22Rv1 (cell line): ENCODE data around the gene HOXD9.

Source experiments
- H3K27ac ChIP-seq: fragments of 450-650 bp; 2 replicates; pipeline ENCODE4 v1.5.1; 2017
- ZFX ChIP-seq: fragments of 450-650 bp; IDR thresholded peaks from 2 replicates; pipeline ENCODE4 v1.6.1; 2017; ENCODE audit warnings: antibody characterized with exemption, borderline replicate concordance
- TF ChIP-seq, protein P1 (sequence below): fragments of 450-650 bp; IDR thresholded peaks from 2 replicates; pipeline ENCODE4 v1.5.1; 2017; ENCODE audit warnings: mild to moderate bottlenecking

HOXD9 gene

DNA sequence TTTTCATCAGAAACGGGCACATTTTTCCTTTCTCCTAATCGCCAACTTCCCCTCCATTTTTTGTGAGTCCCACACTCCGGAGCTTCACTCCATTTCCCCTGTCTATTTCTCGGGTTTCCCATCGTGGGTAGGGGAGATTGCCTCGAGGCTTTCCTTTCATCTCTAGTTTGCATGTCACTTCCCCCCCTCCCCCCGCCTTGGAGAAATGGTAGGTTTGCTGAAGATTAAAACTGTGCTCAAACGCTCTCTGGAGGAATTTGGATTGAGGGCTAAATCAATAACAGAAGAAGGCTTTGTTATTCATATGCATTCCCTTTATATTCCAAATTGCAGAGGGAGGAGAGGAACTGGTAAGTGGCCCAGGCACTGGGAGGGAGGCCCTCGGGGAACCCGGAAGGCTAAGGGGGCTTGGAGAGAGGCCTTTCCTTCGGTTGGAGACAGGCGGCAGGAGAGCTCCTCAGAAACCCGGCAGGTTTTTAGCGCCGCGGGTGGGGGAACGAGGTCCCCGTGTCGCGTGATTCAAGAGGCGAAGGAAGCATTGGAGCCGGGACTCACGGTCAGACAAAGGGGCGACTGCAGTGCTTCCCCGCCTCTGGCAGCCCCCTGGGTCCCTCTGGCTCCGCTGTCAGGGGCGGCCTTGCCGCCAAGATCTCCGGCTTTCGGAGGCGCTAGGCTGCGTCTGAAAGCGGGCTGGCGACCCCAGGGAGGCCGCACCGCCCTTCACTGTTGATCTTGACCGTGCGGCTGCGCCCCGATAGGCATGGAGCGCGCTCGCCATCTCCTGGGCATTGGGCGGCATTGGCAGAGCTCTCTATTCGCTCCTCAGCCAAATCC is 25.3 kb upstream of the HOXD9 start:
- TF ChIP-seq ZFX: no peak
- TF ChIP-seq, protein P1, sequence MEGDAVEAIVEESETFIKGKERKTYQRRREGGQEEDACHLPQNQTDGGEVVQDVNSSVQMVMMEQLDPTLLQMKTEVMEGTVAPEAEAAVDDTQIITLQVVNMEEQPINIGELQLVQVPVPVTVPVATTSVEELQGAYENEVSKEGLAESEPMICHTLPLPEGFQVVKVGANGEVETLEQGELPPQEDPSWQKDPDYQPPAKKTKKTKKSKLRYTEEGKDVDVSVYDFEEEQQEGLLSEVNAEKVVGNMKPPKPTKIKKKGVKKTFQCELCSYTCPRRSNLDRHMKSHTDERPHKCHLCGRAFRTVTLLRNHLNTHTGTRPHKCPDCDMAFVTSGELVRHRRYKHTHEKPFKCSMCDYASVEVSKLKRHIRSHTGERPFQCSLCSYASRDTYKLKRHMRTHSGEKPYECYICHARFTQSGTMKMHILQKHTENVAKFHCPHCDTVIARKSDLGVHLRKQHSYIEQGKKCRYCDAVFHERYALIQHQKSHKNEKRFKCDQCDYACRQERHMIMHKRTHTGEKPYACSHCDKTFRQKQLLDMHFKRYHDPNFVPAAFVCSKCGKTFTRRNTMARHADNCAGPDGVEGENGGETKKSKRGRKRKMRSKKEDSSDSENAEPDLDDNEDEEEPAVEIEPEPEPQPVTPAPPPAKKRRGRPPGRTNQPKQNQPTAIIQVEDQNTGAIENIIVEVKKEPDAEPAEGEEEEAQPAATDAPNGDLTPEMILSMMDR: peak; percentile 73
- H3K27ac ChIP-seq: no peak overlapping the region

DNA sequence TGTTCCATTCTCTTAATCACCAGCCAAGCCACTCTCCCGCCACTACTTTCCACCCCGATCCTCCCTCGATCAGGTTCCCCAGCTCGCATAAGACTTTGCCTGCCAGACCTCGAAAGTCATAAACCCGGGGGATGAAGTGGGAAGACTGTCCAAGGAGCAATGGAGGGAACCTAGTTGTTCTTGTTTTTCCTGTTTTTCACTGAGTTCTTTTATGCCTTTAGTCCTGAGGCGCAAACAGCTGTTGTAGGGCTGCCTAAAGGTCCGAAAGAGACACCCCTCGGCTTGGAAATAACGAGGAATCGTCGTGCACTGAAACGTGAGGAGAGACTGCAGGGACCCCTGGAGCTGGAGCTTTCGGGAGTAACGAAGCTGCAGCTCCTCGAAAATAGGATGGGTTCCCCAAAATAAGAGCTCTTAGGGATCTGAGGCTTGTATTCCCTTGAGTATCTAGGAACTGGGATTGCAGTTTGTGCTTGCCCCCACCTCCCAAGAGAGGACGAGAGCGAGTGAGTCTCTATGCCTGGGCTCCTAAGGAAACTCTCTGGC is 24.6 kb upstream of the HOXD9 start:
- TF ChIP-seq, protein P1: peak; percentile 35; the same call in 1 of the 2 replicates
- no peak for TF ChIP-seq ZFX
- H3K27ac ChIP-seq: no peak overlapping the region

DNA sequence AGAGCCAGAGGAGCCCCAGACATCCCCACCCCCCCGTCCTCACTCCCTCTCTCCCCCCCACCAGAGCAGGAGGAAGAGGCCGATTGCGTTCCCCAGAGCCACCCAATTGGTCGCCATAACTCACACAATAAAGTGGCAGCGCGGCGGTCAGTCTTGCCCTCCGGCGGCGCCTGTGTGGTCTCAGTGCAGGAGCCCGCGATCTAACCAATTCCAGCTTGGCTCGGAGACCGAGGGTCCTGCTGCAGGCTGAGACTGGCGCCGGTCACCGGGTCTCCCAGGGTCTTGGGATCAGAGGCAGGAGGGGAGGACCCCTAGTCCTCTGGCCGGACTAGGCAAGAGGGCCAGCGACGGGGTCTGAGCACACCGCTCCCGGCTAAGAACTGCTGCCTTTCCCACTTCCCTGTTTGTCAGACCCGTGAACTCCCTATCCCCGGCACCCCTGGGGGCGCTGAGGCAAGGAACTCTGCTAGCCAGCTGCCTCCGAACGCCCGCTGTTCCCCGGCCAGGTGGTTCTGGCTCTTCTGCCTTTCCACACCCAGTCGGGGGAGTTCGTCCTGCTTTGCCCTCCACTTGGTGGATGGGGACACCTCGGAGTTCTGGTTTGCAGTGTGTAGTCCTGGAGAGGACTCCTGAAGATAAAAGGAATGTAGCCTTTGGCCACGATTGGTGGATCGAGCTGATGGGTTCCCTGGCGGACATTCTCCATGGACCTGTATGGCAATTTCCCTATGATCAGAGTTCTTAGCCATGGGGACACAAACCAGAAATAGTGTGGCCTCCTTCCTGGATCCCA is 24.0 kb upstream of the HOXD9 start:
- TF ChIP-seq, protein P1: no peak
- TF ChIP-seq ZFX: no peak
- H3K27ac ChIP-seq: no peak overlapping the region

DNA sequence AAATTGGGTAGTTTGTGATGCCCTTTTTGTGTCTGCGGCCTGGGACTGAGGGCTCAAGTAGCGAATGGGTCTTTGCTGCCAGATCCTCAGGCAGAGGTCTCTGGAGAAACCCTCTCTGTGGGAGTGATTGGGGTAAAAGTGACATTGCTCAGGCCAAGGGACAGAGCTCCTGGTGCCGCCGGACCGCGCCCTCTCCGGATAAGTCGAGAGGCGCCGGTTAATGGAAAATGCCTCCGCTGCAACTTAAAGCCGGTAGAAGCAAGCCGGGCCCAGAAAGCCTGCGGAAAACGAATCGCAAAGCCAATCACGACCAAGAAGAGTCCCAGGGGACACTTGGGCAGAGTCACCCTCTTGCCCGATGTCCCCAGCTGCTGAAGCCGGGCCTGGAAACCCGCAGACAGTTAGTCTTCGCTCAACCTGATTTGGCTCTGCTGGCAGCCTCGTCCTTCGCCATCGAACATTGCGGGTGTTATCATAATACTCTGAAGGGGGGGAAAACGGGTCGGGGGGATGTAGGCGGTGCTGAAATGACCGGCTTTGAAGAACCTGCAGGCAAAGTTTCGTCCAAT is 23.3 kb upstream of the HOXD9 start:
- H3K27ac ChIP-seq: no peak overlapping the region
- no peak for TF ChIP-seq ZFX

DNA sequence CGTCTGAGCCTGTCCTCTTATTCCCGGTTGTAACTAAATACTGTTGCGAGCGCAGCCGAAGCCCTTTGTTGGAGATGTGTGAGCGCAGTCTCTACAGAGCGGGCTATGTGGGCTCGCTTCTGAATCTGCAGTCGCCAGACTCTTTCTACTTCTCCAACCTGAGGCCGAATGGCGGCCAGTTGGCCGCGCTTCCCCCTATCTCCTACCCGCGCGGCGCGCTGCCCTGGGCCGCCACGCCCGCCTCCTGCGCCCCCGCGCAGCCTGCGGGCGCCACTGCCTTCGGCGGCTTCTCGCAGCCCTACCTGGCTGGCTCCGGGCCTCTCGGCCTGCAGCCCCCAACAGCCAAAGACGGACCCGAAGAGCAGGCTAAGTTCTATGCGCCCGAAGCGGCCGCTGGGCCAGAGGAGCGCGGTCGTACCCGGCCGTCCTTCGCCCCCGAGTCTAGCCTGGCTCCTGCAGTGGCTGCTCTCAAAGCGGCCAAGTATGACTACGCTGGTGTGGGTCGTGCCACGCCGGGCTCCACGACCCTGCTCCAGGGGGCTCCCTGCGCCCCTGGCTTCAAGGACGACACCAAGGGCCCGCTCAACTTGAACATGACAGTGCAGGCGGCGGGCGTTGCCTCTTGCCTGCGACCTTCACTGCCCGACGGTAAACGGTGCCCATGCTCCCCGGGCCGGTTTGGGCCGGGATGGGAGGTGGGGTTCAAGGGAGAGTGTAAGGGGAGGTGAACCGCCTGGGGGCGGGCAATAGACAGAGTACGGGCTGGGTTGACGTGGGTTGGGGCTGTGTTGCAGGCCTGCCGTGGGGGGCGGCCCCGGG is 22.6 kb upstream of the HOXD9 start, which contains the start of gene HOXD12:
Gene HOXD12, plus strand, starts transcription at position 68 of the 819 bp plus-strand sequence. Its CDS starts 7 bp downstream, at position 75.
- TF ChIP-seq, protein P1: no peak
- no peak for TF ChIP-seq ZFX
- H3K27ac ChIP-seq: no peak within 1 kb of the TSS

DNA sequence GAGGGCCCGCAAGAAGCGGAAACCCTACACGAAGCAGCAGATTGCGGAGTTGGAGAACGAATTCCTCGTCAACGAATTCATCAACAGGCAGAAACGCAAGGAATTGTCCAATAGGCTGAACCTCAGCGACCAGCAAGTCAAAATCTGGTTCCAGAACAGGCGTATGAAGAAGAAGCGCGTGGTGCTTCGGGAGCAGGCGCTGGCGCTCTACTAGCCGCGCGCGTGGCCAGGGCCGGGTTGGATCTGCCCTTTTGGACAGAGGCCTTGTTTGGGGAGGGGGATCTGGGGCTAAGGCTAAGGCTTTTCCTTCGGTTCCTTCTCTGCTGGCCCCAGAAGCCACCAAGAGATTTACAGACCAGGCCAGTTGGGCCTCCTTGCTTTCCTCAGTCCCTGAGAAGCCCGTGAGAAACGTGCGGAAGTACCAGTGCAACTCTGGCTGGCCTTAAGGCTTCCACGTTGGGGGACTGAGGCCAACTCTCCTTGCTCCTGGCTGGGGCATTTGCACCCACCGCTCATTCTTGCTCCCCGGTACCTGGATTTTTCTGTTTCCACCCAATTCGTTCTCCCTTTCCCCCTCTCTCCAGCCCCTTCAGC is 21.9 kb upstream of the HOXD9 start:
- no peak overlapping the region for H3K27ac ChIP-seq
- TF ChIP-seq ZFX: no peak
- TF ChIP-seq, protein P1: no peak
